Measurements from ENCODE around the gene VANGL1.

DNA sequence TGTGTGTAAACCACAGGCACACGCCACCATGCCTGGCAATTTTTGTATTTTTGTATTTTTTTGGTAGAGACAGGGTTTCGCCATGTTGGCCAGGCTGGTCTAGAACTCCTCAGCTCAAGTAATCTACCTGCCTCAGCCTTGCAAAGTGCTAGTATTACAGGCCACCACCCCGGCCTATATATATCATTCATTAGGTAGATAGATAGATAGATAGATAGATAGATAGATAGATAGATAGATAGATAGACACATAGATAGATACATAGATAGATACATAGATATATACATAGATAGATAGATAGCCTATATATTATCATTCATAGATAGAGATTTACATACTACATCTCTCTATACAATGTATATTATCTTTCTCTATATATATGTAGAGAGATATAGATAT, 46.0 kb downstream of the VANGL1 start:
- TF ChIP-seq, protein P1, sequence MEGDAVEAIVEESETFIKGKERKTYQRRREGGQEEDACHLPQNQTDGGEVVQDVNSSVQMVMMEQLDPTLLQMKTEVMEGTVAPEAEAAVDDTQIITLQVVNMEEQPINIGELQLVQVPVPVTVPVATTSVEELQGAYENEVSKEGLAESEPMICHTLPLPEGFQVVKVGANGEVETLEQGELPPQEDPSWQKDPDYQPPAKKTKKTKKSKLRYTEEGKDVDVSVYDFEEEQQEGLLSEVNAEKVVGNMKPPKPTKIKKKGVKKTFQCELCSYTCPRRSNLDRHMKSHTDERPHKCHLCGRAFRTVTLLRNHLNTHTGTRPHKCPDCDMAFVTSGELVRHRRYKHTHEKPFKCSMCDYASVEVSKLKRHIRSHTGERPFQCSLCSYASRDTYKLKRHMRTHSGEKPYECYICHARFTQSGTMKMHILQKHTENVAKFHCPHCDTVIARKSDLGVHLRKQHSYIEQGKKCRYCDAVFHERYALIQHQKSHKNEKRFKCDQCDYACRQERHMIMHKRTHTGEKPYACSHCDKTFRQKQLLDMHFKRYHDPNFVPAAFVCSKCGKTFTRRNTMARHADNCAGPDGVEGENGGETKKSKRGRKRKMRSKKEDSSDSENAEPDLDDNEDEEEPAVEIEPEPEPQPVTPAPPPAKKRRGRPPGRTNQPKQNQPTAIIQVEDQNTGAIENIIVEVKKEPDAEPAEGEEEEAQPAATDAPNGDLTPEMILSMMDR (IDR thresholded peaks at IDR 0.05; ENCODE audit: low read length), result no peak
- no peak for TF ChIP-seq EZH2 (IDR thresholded peaks at IDR 0.05; ENCODE audit: borderline replicate concordance, low read length)
